H1 (cell line): ENCODE data around the gene FOXN3. TPM values are rescaled to one million over a fixed set of nuclear protein-coding genes. Genes with fewer than 3 reads are reported as not detected.

Source experiments
- BCL11A ChIP-seq, 2 experiments: IDR thresholded peaks; one replicate each; pipeline ENCODE4 v1.6.1; 2011; ENCODE audit warnings: low read depth in 2 of 2, low read length in 2 of 2, mild to moderate bottlenecking in 2 of 2
- CHD1 ChIP-seq: IDR thresholded peaks from 2 replicates; pipeline ENCODE4 v1.6.1; 2012; ENCODE audit warnings: low read depth, low read length, improper control_type of control experiment
- MAFK ChIP-seq: IDR thresholded peaks from 2 replicates; pipeline ENCODE4 v1.6.1; 2012; ENCODE audit warnings: low read depth, mild to moderate bottlenecking, improper control_type of control experiment, low read length
- NANOG ChIP-seq: IDR thresholded peaks from 2 replicates; pipeline ENCODE4 v1.6.1; 2011; ENCODE audit warnings: low read length, low read depth, mild to moderate bottlenecking, inconsistent platforms; ENCODE audit not compliant: insufficient read depth, poor library complexity, severe bottlenecking
- PHF8 ChIP-seq: fragments of 200-600 bp; sonication (generic); conservative IDR thresholded peaks from 2 replicates; pipeline ENCODE4 v1.7.1; 2012; ENCODE audit warnings: low read depth, mild to moderate bottlenecking, inconsistent platforms, low read length, moderate library complexity
- POU5F1 ChIP-seq: IDR thresholded peaks from 2 replicates; pipeline ENCODE4 v1.6.1; 2011; ENCODE audit warnings: low read depth, mild to moderate bottlenecking, low read length, moderate library complexity
- SP1 ChIP-seq: IDR thresholded peaks from 2 replicates; pipeline ENCODE4 v1.6.1; 2011; ENCODE audit warnings: low read depth, low read length
- TAF7 ChIP-seq: optimal IDR thresholded peaks from 2 replicates; pipeline ENCODE3; 2011; ENCODE audit warnings: low read depth, mild to moderate bottlenecking, inconsistent platforms, low read length, moderate library complexity, borderline replicate concordance
- polyA plus RNA-seq, 7 experiments: library from polyadenylated mRNA; depleted of rRNA in 3 of 7; stranded (reverse) in 5 of 7; unstranded in 2 of 7; fragments of >200 nt in 5 of 7; fragments of 200-250 nt in 2 of 7; gene quantifications; 1 replicate in 5 of 7; 2 replicates in 1 of 7; 4 replicates in 1 of 7; pipeline versions ENCODE4 v1.2.1 to v1.2.3, GENCODE V29; 2011 to 2013; ENCODE audit warnings: missing spikeins in 2 of 7, mixed read lengths in 2 of 7
- total RNA-seq: library from RNA; stranded (reverse); fragmentation: NEBNext Ultra II Directional; extraction: Animal tissue kit (Norgen Biotek cat#: 25700); gene quantifications from 2 replicates; pipeline ENCODE4 v1.2.1, GENCODE V29; 2021

FOXN3 gene
- total and polyA plus RNA-seq, 2 of the 8 experiments (the other 6 are each of a cell fraction or from before 2014, with no cell fraction given) = 52.6 to 178 TPM

DNA sequence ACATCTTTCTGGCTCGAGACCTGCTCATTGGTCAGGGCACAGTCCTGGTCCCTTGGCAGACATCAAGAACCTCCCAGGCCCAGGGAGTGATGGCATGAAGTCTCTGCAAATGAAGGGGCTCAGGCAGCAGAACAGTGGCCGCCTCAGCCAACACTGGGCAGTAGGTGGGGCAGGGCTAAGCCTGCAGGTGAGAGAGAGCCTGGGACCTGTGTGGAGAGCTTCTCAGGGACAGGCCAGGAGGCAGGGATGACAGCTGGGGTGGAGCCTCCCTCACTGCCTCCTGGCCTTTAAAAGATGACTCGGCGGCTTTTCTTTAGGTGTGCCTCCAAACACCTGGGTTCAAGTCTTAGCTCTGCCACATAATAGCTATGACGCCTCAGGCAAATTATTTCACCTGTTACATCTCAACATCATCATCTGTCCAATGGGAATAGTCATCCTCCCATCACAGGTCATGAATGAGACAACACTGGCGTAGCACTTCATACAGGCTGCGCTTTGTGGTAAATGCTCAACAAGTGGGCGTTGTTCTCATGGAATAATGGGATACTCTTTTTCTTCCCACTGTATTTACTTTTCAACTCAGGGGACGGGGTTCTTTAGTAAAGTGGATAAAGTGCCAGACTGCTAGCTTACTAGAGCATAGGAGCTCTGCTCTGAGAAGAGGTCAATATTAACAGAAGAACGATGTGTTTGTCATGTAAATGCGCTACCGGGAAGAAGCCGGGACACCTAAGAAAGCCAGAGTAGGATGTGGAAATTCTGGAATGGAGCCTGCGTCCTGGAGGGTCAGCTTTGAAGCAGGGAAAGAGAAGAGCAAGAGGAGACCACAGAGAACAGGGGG lies 277.4 kb downstream of the FOXN3 start (continued):
- TF ChIP-seq MAFK = peak; percentile 58; the same call in 1 of the 2 replicates
- TF ChIP-seq NANOG = no peak
- no peak for TF ChIP-seq BCL11A (IDR thresholded peaks at IDR 0.05; ENCODE audit: low read depth in 2 of 2, low read length in 2 of 2)
- no peak for TF ChIP-seq TAF7
- no peak for TF ChIP-seq CHD1
- TF ChIP-seq POU5F1 = peak; percentile 82; the same call in 1 of the 2 replicates
- TF ChIP-seq SP1 = peak; percentile 87
- no peak for TF ChIP-seq PHF8
